Stomach (tissue), 4 donors: Measurements from ENCODE around the gene OGDH.

Experiments
- CTCF ChIP-seq, 7 experiments: fragments of 450-650 bp in 4 of 7; fragments of 200-600 bp in 3 of 7; sonication (generic) in 3 of 7; IDR thresholded peaks; one replicate each; pipeline ENCODE4 v1.5.1; 2016 to 2019; ENCODE audit warnings: antibody characterized with exemption in 7 of 7, control low read depth in 2 of 7, mild to moderate bottlenecking in 1 of 7
- EP300 ChIP-seq: sonication (generic); formaldehyde crosslinking; IDR thresholded peaks from one replicate; pipeline ENCODE4 v1.6.1; 2017; ENCODE audit warnings: antibody characterized with exemption
- POLR2A ChIP-seq, 4 donors: fragments of 450-650 bp; IDR thresholded peaks; one replicate each; pipeline ENCODE4 v1.6.1; 2016; ENCODE audit warnings: antibody characterized with exemption in 4 of 4, control low read depth in 2 of 4, mild to moderate bottlenecking in 1 of 4, moderate library complexity in 1 of 4
- POLR2AphosphoS5 ChIP-seq, 3 donors: sonication (generic); formaldehyde crosslinking; IDR thresholded peaks; one replicate each; pipeline ENCODE4 v1.6.1; 2016; ENCODE audit warnings: antibody characterized with exemption in 3 of 3

GRCh38 chr7:44712012-44712411 lies 105.6 kb downstream of the OGDH start:
- TF ChIP-seq POLR2AphosphoS5 (IDR thresholded peaks at IDR 0.05) (no peak), EP300 (no peak), CTCF (IDR thresholded peaks at IDR 0.05) (no peak), POLR2A (IDR thresholded peaks at IDR 0.05) (no peak)
